NB4 (cell line): ENCODE measurements around the gene TTC13.

Source experiments
- POLR2A ChIP-seq: IDR thresholded peaks from 2 replicates; pipeline ENCODE4 v1.6.1; 2011; ENCODE audit warnings: mild to moderate bottlenecking; ENCODE audit not compliant: insufficient read length; ENCODE audit errors: extremely low read depth
- TF ChIP-seq, protein P1 (sequence below): IDR thresholded peaks from one replicate; pipeline ENCODE4 v1.5.1; 2012; ENCODE audit warnings: low read depth, low read length
- TF ChIP-seq, protein P2 (sequence below): IDR thresholded peaks from 2 replicates; pipeline ENCODE4 v1.6.1; 2011; ENCODE audit warnings: low read depth, low read length

DNA sequence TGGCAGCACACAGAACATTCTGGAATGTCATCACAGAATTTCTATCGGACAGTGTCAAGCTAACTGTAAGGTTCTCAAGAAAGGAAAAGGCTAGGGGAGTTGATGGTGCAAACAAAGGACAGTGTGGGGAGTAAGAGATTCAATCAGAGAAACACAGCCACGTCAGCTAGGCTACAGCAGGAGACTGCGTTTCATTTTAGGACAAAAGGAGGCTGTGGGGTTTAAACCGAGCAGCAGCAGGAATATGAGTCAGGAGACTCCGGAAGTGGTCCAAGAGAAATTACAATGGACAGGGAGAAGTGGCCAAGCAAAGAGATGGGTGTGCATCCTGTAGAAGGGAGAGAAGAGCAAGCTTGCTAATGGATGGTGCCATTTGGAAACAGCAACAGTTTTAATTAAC, 72.9 kb downstream of the TTC13 start:
- TF ChIP-seq, protein P1, sequence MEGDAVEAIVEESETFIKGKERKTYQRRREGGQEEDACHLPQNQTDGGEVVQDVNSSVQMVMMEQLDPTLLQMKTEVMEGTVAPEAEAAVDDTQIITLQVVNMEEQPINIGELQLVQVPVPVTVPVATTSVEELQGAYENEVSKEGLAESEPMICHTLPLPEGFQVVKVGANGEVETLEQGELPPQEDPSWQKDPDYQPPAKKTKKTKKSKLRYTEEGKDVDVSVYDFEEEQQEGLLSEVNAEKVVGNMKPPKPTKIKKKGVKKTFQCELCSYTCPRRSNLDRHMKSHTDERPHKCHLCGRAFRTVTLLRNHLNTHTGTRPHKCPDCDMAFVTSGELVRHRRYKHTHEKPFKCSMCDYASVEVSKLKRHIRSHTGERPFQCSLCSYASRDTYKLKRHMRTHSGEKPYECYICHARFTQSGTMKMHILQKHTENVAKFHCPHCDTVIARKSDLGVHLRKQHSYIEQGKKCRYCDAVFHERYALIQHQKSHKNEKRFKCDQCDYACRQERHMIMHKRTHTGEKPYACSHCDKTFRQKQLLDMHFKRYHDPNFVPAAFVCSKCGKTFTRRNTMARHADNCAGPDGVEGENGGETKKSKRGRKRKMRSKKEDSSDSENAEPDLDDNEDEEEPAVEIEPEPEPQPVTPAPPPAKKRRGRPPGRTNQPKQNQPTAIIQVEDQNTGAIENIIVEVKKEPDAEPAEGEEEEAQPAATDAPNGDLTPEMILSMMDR, result no peak
- no peak for TF ChIP-seq POLR2A
- TF ChIP-seq, protein P2, sequence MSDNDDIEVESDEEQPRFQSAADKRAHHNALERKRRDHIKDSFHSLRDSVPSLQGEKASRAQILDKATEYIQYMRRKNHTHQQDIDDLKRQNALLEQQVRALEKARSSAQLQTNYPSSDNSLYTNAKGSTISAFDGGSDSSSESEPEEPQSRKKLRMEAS, result no peak
